ENCODE measurements around the gene EP400.

- no peak for TF ChIP-seq POLR2AphosphoS5 (IDR thresholded peaks at IDR 0.05; ENCODE audit: low read depth, low read length)
- no peak for TF ChIP-seq TAF1 (IDR thresholded peaks at IDR 0.05; ENCODE audit: borderline replicate concordance, low read depth, low read length)
Measured at GRCh38 chr12:132130690-132131089, 180.9 kb downstream of the EP400 start.
